B cell (primary cell): ENCODE results near the gene STIM1. TPM values are rescaled to one million over a fixed set of nuclear protein-coding genes. Genes with fewer than 3 reads are reported as not detected.

Experiments
- ATAC-seq: fragments of 200-7000 bp; cut with Tn5 transposase; one replicate; pipeline ENCODE4 v1.10.0; 2021; ENCODE audit warnings: low read depth, mild to moderate bottlenecking, moderate number of reproducible peaks, moderate library complexity
- CTCF ChIA-PET: fragments of 350-600 bp; sonication (Branson Sonifier 250); formaldehyde crosslinking; loops from one replicate; lab custom pipeline; 2021; ENCODE audit warnings: antibody characterized with exemption, inconsistent platforms; lab: Charles Lee
- POLR2A ChIA-PET: fragments of 350-600 bp; sonication (Branson Sonifier 250); formaldehyde crosslinking; loops from one replicate; lab custom pipeline; 2021; ENCODE audit warnings: antibody characterized with exemption; lab: Charles Lee
- DNase-seq: peaks from one replicate; pipeline ENCODE4 v3.0.0; 2013
- H2AFZ ChIP-seq: 2 replicates; pipeline ENCODE4 v1.6.1; 2012; ENCODE audit warnings: mild to moderate bottlenecking, low read depth, low read length; ENCODE audit not compliant: insufficient read depth, poor library complexity, severe bottlenecking
- H3K27ac ChIP-seq, 2 donors: 1 replicate in 1 of 2; 2 replicates in 1 of 2; pipeline ENCODE4 v1.5.1; 2012 to 2013; ENCODE audit warnings: low read length in 2 of 2, mild to moderate bottlenecking in 2 of 2, moderate library complexity in 1 of 2
- H3K27me3 ChIP-seq, 4 experiments: fragments of 200-600 bp in 1 of 4; sonication (generic) in 1 of 4; replicated peaks in 1 of 4; 1 replicate in 2 of 4; 2 replicates in 2 of 4; pipeline versions ENCODE4 v1.6.1 to v1.7.0; 2013 to 2016; ENCODE audit warnings: low read length in 3 of 4, mild to moderate bottlenecking in 2 of 4, mixed read lengths in 1 of 4, moderate library complexity in 1 of 4; ENCODE audit not compliant: insufficient read depth in 4 of 4, control insufficient read depth in 3 of 4; ENCODE audit errors: control extremely low read depth in 1 of 4
- H3K36me3 ChIP-seq, 2 experiments: replicated peaks in 1 of 2; 1 replicate in 1 of 2; 2 replicates in 1 of 2; pipeline versions ENCODE4 v1.6.1 to v1.7.1; 2013; ENCODE audit warnings: low read length in 1 of 2; ENCODE audit not compliant: insufficient read depth in 2 of 2, control insufficient read depth in 1 of 2; ENCODE audit errors: control extremely low read depth in 1 of 2, extremely low read depth in 1 of 2
- H3K4me1 ChIP-seq, 2 donors: fragments of 200-600 bp in 1 of 2; sonication (generic) in 1 of 2; 1 replicate in 1 of 2; 2 replicates in 1 of 2; pipeline versions ENCODE4 v1.5.1 to v1.6.1; 2013 to 2017; ENCODE audit warnings: low read length in 2 of 2; ENCODE audit not compliant: control insufficient read depth in 2 of 2, insufficient read depth in 2 of 2
- H3K4me2 ChIP-seq: replicated peaks from 2 replicates; pipeline ENCODE3; 2012; ENCODE audit warnings: mild to moderate bottlenecking, low read depth, low read length; ENCODE audit not compliant: poor library complexity, severe bottlenecking
- H3K4me3 ChIP-seq, 5 experiments: fragments of 200-600 bp in 1 of 5; sonication (generic) in 1 of 5; 1 replicate in 3 of 5; 2 replicates in 2 of 5; pipeline versions ENCODE4 v1.5.1 to v1.7.0; 2011 to 2016; ENCODE audit warnings: low read length in 4 of 5, mild to moderate bottlenecking in 4 of 5, low read depth in 2 of 5, control low read depth in 1 of 5, moderate library complexity in 1 of 5; ENCODE audit not compliant: insufficient read depth in 1 of 5; ENCODE audit errors: control extremely low read depth in 1 of 5, extremely low read depth in 1 of 5
- H3K79me2 ChIP-seq: fragments of 200-600 bp; sonication (generic); one replicate; pipeline ENCODE4 v1.6.0; 2016; ENCODE audit warnings: low read length; ENCODE audit not compliant: control insufficient read depth, insufficient read depth
- H3K9ac ChIP-seq: fragments of 200-600 bp; sonication (generic); 2 replicates; pipeline ENCODE4 v1.6.1; 2017; ENCODE audit warnings: mild to moderate bottlenecking, low read length, moderate library complexity
- H3K9me3 ChIP-seq, 3 donors: one replicate each; pipeline versions ENCODE4 v1.6.1 to v1.7.1; 2013; ENCODE audit warnings: low read length in 2 of 3; ENCODE audit not compliant: control insufficient read depth in 2 of 3, insufficient read depth in 1 of 3; ENCODE audit errors: control extremely low read depth in 1 of 3
- H4K20me1 ChIP-seq: 2 replicates; pipeline ENCODE4 v1.6.0; 2012; ENCODE audit warnings: mild to moderate bottlenecking, low read length; ENCODE audit not compliant: insufficient read depth, control insufficient read depth, poor library complexity, severe bottlenecking
- H3K27ac Mint-ChIP-seq: one replicate; pipeline ENCODE4 v1.8.0; 2021; ENCODE audit warnings: mixed read lengths
- H3K27me3 Mint-ChIP-seq: one replicate; pipeline ENCODE4 v1.8.0; 2021; ENCODE audit warnings: mixed read lengths
- H3K4me1 Mint-ChIP-seq: one replicate; pipeline ENCODE4 v1.8.0; 2021; ENCODE audit warnings: mixed read lengths
- H3K4me3 Mint-ChIP-seq: one replicate; pipeline ENCODE4 v1.8.0; 2021; ENCODE audit warnings: mixed read lengths
- H3K9me3 Mint-ChIP-seq: one replicate; pipeline ENCODE4 v1.8.0; 2022; ENCODE audit warnings: mixed read lengths; ENCODE audit not compliant: insufficient read depth
- CTCF ChIP-seq: fragments of 200-600 bp; IDR thresholded peaks from one replicate; pipeline ENCODE4 v1.8.0; 2022; ENCODE audit warnings: antibody characterized with exemption, mild to moderate bottlenecking
- EZH2 ChIP-seq: IDR thresholded peaks from 2 replicates; pipeline ENCODE4 v1.6.1; 2012; ENCODE audit warnings: borderline replicate concordance, low read depth, mild to moderate bottlenecking, moderate library complexity, low read length; ENCODE audit not compliant: insufficient read depth, poor library complexity, severe bottlenecking
- WGBS: methylation state at CpG from one replicate; pipeline ENCODE4 v1.1.5; 2013; ENCODE audit warnings: missing lambda C conversion rate; ENCODE audit not compliant: insufficient coverage; 5-methylcytosine and 5-hydroxymethylcytosine counted together
- intact Hi-C: fragments of 100-400 bp; cut with micrococcal nuclease; formaldehyde crosslinking; loops from one replicate; pipeline ENCODE4 v1.10.0; 2022
- polyA plus RNA-seq: library from polyadenylated mRNA; depleted of rRNA; stranded (reverse); fragments of >200 nt; gene quantifications from 2 replicates; pipeline ENCODE4 v1.2.3, GENCODE V29; 2012
- total RNA-seq, 2 donors: library from RNA; stranded (reverse); fragments of 120-200 nt in 1 of 2; gene quantifications; 1 replicate in 1 of 2; 2 replicates in 1 of 2; pipeline versions ENCODE4 v1.2.3 to v1.2.4, GENCODE V29; 2013 to 2022

STIM1 gene
- total and polyA plus RNA-seq, 2 donors (not counting 1 experiment from before 2014, with no cell fraction given): 59.4 to 76.7 TPM

DNA sequence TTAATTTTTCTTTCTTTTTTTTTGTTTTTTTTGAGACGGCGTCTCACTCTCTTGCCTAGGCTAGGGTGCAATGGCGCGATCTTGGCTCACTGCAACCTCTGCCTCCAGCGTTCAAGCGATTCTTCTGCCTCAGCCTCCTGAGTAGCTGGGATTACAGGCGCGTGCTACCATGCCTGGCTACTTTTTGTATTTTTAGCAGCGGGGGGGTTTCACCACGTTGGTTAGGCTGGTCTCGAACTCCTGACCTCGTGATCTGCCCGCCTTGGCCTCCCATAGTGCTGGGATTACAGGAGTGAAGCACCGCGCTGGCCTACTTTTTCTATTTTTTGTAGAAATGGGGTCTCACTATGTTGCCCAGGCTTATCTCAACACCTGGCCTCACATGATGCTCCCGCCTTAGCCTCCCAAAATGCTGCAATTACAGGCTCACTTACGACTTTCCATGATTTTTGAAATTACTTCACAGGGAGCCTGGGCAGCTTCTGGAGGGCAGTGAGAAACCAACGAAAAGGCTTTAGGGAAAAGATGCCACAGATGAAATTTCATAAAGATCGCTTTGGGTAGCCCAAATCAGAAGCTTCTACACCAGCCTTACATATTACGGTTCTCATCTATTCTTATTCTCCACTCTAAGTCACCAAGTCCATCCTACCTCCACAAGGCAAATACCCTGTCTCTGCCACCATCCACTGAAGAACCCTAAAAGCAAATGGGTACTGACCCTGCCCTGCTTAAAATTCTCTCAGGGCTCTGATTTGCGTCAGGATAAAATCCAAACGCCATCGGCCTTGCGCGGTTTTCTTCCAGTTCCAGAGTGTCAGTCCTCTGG, 238.3 kb downstream of the STIM1 start:
- H4K20me1 ChIP-seq: no peaks in the 10 kb centered on the region
- H3K9me3 Mint-ChIP-seq: no peaks in the 10 kb centered on the region
- CTCF ChIA-PET: no interaction called here
- 76% methylated on average over 25 of the region's 25 CpGs for WGBS
- peaks cover 26% of the 10 kb centered on the region for H3K79me2 ChIP-seq
- H3K9ac ChIP-seq: peak overlapping the region; percentile 83
- no peaks in the 10 kb centered on the region for H3K27me3 ChIP-seq
- TF ChIP-seq CTCF: no peak
- TF ChIP-seq EZH2: no peak
- ATAC-seq (no peak), DNase-seq (no peak)
- H3K9me3 ChIP-seq: no peaks in the 10 kb centered on the region
- H3K27ac ChIP-seq: peak overlapping the region; percentile 77 to 86
- H3K4me3 ChIP-seq: peak overlapping the region; percentile 60 to 95 (median 84)
- H3K4me1 ChIP-seq: peaks cover 14 to 29% of the 10 kb centered on the region in 2 donors
- H3K27ac Mint-ChIP-seq: peak overlapping the region; percentile 98
- H3K36me3 ChIP-seq: peaks cover 4 to 23% of the 10 kb centered on the region in 2 experiments
- H2AFZ ChIP-seq: peak overlapping the region; percentile 87
- peak overlapping the region; percentile 94 for H3K4me3 Mint-ChIP-seq
- H3K4me2 ChIP-seq: peak overlapping the region; percentile 82
- intact Hi-C loops: loop anchor here (1.0 kb wide), 2 partner anchors 252 to 296 kb away; partner anchors contain the start of gene NUP98
- POLR2A ChIA-PET: no interaction called here
- H3K4me1 Mint-ChIP-seq: peaks cover 37% of the 10 kb centered on the region
- H3K27me3 Mint-ChIP-seq: no peaks in the 10 kb centered on the region
